Pons (tissue), 1 donor: ENCODE measurements around the gene NEUROD2.
"Not testable (repeated sequence)": the region's sequence is repeated elsewhere in the genome, so short reads cannot be mapped to it uniquely, and the experiment has no call there.

Source experiments
- DNase-seq: peaks from one replicate; pipeline ENCODE4 v3.0.0-alpha.2; 2016; ENCODE audit warnings: low spot score

Gene NEUROD2

GRCh38 chr17:39601758-39602532 is 5.8 kb downstream of the NEUROD2 start:
- DNase-seq, result no peak

DNA sequence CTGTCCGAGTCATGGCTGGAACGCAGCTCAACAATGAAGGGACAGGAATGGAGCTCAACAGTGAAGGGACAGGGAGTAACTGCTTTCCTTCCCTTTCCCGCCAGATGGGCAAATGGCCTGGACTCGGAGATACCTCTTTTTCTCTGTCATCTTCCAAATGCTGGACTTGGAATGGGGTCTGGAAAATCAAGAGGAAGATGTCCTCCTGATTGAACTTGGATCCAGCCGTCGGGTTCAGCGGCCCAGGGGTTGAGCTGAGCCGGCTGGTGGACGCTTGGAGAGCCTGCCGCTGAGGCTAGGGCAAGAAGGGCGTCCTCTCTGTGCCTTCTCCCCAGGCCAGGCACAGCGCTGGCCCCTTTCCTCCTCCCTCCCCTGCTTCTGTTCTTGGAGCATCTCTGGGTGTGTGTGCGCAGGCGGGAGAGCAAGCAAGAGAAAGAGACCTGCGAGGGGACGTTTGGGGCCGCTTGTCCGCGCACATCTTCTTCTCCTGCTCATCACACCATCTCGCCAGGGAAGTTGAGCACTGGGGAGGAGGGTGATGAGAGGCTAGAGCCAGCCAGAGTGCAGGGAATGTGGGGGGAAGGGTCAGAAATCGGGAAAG is 6.6 kb downstream of the NEUROD2 start:
- no peak for DNase-seq

DNA sequence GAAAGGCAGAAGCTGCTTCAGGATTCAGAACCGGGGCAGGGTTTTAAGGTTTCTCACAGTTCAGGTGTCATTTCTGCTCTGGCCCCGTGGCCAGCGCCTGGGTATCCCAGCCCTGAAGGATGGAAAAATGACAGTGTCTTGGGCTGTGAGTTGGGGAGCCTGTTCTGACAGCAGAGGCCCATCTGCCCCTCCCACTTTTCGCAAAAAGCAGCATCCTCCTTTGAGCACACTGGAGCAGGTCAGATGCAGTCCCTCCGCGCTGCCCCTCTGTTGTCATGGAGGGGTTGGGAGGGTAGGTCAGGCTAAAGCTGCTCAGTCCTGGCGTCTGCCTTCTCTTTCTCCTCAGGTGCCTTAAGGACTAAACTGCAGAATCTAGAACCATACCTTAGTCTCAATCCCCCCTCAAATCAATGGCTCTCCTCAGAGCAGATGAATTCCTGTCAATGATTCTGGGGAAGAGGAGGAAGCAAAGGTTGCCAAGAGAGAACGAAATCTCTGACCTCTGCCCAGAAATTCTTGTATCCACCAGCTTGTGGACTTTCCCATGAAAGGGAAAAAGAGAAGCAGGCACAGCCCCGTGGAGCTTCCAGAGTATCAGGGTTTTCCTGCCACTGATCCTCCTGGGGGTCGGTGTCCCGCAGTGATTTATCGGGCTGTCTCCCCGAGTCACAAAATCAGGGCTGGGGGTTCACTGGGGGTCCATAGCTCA is 7.3 kb downstream of the NEUROD2 start:
- DNase-seq, result no peak

GRCh38 chr17:39599665-39600231 is 8.0 kb downstream of the NEUROD2 start:
- DNase-seq, result no peak

DNA sequence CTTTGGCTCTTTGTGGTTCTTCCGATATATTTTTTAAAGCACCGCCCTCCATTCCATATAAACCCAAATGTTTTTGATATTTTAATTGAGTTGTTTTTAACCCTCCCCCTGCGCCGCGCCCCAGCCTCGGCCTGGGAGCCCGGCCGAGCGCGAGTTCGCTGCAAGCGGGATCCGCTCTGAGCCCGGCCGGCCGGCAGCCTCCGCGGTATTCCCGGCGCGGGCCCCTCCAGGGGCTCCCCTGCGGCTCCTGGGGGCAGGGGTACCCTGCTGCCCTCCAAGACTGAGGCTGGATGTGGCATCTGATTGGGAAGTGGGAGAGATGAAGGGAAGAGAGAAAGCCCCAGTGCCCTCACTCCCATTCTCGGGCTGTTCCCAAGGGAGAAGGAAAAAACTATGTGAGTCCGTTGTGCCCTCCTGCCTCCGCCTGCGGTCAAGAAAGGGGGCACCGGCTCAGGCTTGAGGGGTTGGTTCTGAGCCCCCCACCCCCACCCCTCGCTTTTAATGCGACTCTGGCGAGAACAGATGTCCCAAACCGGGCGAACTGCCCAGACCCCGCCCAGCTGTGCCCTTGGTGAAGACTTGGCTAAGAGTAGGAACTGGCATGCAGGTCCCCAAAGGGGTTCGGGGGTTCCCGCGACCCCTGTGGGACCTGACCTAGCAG is 8.6 kb downstream of the NEUROD2 start:
- no peak for DNase-seq

- DNase-seq, result no peak
Measured at GRCh38 chr17:39598630-39599003, 9.1 kb downstream of the NEUROD2 start.

DNA sequence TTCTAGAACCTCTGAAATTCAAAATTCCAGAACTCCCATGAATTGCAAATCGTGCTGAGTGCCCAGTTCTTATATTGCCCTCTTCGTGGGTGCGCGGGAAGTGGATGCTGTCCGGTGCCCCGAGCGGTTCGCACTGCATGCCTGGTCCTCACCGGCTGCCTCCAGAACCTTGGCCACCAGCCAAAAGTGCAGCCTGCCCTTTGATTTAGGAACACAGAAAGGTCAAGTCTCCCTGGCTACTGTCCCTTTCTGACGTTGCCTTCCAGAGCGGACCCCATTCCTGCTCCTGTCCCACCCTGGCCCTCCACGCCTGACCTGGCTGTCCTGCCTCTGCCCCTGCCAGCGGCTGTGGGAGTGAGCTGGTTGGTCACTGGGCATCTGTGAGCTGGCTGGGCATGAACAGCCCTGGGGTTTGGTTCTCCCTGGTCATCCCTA is 9.7 kb downstream of the NEUROD2 start:
- DNase-seq, result no peak

DNA sequence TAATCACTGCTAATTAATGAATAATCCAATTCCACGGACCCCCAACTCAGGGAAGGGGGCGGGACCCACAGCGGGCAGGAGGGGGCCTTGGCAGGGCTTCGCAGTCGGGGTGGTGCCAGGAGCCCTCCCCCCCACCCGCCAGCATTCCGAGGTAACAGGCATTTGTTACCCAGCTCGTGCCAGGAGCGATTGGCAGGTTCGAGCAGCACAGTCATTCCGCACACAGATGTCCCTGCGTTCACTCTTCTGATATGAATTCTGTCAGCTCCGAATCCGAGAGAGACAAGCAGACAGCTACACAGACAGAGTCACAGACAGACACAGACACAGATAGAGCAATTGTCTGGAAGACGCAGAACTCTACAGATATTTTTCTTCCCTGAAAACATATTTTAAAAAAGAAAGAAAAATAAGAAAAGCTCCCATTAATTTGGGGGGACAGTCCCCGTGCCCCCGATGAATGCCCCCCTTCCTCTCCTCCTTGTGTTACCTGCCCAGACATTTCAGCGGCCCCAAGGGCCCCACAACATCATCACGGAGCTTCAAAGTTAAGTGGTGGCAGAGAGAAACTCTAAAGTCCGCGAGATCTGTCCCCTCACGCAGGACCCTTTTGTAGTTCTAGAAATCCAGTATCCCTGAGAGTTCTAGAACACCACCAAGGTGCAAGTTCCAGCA is 10.2 kb downstream of the NEUROD2 start:
- no peak for DNase-seq

DNA sequence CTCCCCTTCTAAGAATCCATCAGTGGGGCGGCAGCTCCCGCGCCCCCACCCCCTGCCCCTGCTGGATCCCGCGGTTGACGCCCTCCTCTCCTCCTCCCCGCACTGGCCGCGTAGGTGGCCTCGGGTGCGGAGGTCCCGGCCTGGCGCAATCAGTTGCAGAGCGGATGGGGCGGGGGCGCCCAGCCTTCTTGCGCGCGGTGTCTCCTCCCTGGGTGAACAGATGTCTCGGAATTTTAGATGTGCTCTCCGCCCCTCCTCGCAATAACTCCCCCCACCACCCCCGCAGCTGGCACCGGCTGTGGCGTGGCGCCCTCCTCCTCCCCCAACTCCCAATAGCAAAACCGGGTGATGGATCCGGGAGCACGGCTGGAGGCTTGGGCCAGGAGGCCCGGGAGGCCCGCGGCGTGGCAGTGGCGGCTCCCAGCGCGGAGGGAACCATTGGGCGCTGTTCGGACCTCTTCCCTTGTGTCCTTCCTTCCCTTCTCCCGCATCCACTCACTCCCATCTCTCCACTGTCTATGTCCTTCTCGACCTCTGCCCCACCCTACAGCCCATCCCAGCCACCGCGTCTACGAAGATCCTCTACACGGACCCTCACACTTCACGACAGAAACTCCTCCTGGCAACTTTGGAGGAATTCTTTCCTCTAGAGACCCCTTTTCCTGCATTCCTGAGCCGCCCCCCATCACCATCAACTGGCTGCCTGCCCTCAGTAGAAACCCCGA is 11.0 kb downstream of the NEUROD2 start:
- no peak for DNase-seq

GRCh38 chr17:39595928-39596510 is 11.7 kb downstream of the NEUROD2 start:
- no peak for DNase-seq

GRCh38 chr17:39595294-39595693 is 12.4 kb downstream of the NEUROD2 start:
- DNase-seq, result no peak

GRCh38 chr17:39593371-39593770 is 14.3 kb downstream of the NEUROD2 start:
- DNase-seq, result no peak

DNA sequence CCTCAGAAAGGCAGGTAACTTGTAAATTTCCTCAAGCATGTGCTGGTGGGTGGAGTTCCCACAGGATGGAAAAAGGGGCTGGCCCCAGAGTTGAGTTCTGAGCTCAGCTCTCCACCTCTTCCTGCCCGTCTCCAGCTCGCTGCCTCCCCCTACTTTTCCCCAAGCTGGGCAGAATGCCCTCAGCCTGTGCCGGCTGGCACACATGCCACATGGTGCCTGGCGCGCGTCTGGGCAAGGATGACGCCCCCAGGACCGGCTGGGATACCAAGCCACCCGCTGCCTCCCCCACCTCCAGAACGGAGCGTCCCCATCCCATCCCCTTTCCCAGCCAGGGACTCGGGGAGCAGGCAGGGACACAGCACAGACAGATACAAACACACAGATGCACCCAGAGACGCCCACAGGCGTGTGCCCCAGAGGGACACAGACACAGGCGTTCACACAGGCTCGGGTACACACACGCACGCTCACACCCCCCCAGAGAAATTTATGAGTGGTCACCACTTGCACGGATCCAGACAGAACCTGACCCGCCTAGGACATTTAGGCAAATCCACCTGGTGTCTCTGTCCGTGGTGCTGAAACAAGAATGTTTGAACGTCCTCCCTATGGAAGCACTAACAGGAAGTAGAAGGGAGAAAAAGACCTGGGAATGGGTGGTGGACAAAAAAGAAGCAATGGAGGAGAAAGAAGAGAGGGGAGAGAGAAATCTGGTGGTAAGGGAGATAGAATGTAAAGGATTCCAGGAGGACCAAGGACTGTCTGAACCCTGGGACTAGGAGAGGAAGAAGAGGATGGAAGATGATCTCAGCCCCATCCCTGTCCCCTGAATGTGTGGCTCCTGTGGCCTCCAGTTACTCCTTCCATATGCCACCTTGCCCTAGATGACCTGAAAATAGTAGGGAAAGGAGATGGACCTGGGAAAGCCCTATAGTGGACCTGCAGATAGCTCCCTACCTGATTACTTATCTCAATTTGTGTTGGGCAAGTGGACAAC is 15.5 kb downstream of the NEUROD2 start:
- DNase-seq, result no peak

DNA sequence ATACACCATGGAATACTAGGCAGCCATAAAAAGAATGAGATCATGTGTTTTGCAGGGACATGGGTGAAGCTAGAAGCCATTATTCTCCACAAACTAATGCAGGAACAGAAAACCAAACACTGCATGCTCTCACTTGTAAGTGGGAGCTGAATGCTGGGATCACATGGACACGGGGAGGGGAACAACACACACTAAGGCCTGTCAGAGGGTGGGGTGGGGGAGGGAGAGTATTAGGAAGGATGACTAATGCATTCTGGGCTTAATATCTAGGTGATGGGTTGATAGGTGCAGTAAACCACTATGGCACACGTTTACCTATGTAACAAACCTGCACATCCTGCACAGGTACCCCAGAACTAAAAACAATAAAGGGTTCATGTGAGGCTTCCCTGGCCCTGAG is 17.5 kb downstream of the NEUROD2 start:
- DNase-seq, result not testable (repeated sequence)

DNA sequence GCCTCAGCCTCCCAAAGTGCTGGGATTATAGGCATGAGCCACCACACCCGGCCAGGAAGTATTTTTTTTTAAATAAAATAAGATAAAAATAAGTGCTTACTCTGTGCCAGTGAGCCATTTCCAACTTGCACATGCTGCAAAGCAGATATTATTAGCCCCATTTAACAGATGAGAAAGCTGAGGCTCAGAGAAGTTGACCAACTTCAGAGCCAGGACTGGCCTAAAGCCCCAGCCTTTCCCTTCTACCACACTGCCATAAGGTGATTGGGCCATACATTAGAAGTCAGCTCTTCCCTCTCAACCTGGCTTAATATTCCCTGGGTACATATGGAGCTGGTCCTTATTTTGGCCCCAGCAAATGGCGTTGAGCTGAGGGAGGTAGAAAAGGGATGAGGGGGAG is 25.1 kb downstream of the NEUROD2 start:
- DNase-seq, result no peak

DNA sequence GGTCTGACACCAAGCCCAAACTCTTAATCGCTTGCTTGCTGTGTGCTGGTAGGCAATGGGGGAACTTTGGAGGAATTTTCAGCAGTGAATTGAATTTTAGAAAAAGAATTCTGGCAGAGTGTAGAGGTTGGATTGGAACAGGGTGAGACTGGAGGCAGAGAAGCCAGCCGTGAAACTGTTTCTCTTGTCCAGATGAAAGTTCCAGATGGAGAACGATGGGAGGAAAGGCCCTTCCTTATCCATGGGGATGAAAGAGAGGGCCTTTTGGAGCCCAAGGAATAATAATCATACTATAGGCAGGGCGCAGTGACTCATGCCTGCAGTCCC is 26.0 kb downstream of the NEUROD2 start:
- DNase-seq, result no peak

DNA sequence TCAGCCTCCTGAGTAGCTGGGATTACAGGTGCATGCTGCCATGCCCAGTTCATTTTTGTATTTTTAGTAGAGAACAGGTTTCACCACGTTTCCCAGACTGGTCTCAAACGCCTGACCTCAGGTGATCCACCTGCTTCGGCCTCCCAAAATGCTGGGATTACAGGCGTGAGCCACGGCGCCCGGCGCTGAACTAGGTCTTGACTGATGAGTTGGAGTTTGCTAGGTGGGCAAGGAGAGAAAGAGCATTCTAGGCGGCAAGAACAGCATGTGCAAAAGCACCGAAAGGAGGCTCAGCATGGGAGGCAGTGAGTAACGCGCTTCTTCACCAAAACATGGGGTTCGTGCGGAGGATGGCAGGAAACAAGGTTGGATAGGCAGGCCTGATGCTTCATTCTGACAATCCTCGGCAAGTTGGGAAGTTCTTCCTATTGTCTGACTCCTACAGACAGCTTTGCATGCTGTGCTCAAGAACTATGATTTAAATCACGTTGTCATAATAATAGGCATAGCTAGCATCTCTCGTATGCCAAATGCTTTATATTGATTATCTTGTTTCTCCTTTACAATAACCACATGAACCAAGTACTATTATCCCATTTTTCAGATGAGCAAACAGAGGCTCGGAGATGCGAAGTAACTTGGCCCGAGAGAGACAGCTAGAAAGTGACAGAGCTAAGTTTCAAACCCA is 26.5 kb downstream of the NEUROD2 start:
- DNase-seq, result no peak

GRCh38 chr17:39580082-39580468 is 27.6 kb downstream of the NEUROD2 start:
- DNase-seq, result no peak
